Osteocyte (in vitro differentiated cells): ENCODE data around the gene SRRM4. TPM values are rescaled to one million over a fixed set of nuclear protein-coding genes. Genes with fewer than 3 reads are reported as not detected.

ENCODE experiments used
- DNase-seq: peaks from one replicate; pipeline ENCODE4 v3.0.0; 2021; ENCODE audit warnings: mixed read lengths; ENCODE audit not compliant: unreplicated experiment; ENCODE audit errors: extremely low spot score
- H3K27ac Mint-ChIP-seq: one replicate; pipeline ENCODE4 v1.8.0; 2021; ENCODE audit warnings: mild to moderate bottlenecking, mixed read lengths; ENCODE audit not compliant: unreplicated experiment
- H3K27me3 Mint-ChIP-seq: one replicate; pipeline ENCODE4 v1.8.0; 2021; ENCODE audit warnings: mixed read lengths; ENCODE audit not compliant: unreplicated experiment
- H3K36me3 Mint-ChIP-seq: one replicate; pipeline ENCODE4 v1.8.0; 2021; ENCODE audit warnings: mixed read lengths; ENCODE audit not compliant: unreplicated experiment
- H3K4me1 Mint-ChIP-seq: one replicate; pipeline ENCODE4 v1.8.0; 2021; ENCODE audit warnings: mixed read lengths; ENCODE audit not compliant: unreplicated experiment
- H3K4me3 Mint-ChIP-seq: one replicate; pipeline ENCODE4 v1.8.0; 2021; ENCODE audit warnings: mild to moderate bottlenecking, moderate library complexity, mixed read lengths; ENCODE audit not compliant: unreplicated experiment
- H3K9me3 Mint-ChIP-seq: one replicate; pipeline ENCODE4 v1.8.0; 2021; ENCODE audit warnings: mixed read lengths; ENCODE audit not compliant: unreplicated experiment
- total RNA-seq: library from RNA; stranded (reverse); gene quantifications from 2 replicates; pipeline ENCODE4 v1.2.1, GENCODE V29; 2021
- TF ChIP-seq, protein P1 (sequence below): fragments of 200-600 bp; sonication (generic); IDR thresholded peaks from 2 replicates; pipeline ENCODE4 v1.5.0; 2021; ENCODE audit warnings: antibody characterized with exemption, mild to moderate bottlenecking, moderate library complexity

The SRRM4 gene
- total RNA-seq, 1 donor from 2014 or later = not detected

DNA sequence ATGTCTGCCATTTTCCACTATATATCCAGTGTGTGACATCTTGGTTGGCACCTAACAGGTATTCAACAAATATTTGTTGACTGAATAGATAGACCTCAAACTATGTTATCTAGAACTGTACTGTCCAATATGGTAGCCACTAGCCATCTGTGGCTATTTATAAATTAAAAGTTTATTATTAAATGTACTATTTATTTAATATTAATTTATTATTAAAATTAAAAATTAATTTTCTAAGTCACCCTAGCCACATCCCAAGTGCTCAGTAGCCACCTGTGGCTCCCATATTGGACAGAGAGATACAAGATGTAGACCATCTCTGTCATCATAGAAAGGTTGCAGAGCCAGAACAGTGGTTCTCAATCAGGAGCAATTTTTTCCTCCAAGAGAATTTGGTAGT is 69.3 kb downstream of the SRRM4 start:
- Mint-ChIP-seq H3K4me3 (no peak overlapping the region), H3K36me3 (no peaks in the 10 kb centered on the region), H3K27ac (no peak overlapping the region), H3K27me3 (no peaks in the 10 kb centered on the region), H3K4me1 (no peaks in the 10 kb centered on the region), H3K9me3 (peaks cover 11% of the 10 kb centered on the region)
- DNase-seq = no peak
- TF ChIP-seq, protein P1, sequence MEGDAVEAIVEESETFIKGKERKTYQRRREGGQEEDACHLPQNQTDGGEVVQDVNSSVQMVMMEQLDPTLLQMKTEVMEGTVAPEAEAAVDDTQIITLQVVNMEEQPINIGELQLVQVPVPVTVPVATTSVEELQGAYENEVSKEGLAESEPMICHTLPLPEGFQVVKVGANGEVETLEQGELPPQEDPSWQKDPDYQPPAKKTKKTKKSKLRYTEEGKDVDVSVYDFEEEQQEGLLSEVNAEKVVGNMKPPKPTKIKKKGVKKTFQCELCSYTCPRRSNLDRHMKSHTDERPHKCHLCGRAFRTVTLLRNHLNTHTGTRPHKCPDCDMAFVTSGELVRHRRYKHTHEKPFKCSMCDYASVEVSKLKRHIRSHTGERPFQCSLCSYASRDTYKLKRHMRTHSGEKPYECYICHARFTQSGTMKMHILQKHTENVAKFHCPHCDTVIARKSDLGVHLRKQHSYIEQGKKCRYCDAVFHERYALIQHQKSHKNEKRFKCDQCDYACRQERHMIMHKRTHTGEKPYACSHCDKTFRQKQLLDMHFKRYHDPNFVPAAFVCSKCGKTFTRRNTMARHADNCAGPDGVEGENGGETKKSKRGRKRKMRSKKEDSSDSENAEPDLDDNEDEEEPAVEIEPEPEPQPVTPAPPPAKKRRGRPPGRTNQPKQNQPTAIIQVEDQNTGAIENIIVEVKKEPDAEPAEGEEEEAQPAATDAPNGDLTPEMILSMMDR = no peak

DNA sequence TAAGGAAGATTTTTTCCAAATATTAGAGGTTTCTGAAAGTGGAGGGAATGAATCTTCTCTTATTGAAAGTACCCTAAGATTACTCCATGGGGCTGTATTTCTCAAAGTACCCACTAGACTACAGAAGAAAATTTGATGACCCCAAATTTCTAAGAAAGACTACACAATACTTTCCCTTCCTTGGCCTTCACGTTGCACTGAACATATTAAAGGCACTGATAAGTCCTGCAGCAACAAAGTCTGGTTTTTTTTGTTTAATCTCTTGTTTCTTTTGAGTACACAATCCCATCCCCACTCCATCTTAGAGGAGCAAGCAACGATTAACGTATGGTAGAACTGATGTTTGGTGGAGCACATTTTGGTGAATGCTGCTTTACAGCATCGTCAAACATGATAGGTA is 70.1 kb downstream of the SRRM4 start:
- Mint-ChIP-seq H3K9me3 (peaks cover 12% of the 10 kb centered on the region), H3K36me3 (no peaks in the 10 kb centered on the region), H3K27ac (no peak overlapping the region), H3K4me3 (no peak overlapping the region), H3K27me3 (no peaks in the 10 kb centered on the region), H3K4me1 (no peaks in the 10 kb centered on the region)
- no peak for DNase-seq
- TF ChIP-seq, protein P1 = no peak

DNA sequence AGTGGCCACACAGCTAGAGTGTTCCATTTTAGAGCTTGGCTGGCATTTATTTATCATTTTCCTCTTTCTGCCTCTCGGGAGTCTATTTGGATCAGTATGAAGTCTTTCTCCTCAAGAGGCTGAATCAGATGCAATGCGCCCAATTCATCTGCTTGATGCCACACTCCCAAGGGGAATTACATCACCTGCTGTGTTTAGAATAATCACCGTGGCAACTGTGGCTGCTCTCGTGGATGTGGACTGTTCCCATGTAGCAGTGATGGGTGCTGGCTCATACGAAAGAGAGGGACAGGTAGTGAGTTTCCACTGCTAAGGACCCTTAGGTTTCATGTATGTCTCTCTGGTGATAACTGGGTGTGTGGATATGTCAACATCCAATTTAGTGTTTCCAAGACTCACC is 70.7 kb downstream of the SRRM4 start:
- no peak overlapping the region for H3K4me3 Mint-ChIP-seq
- no peak for DNase-seq
- H3K27ac Mint-ChIP-seq = no peak overlapping the region
- TF ChIP-seq, protein P1 = no peak
- H3K27me3 Mint-ChIP-seq = no peaks in the 10 kb centered on the region
- no peaks in the 10 kb centered on the region for H3K4me1 Mint-ChIP-seq
- no peaks in the 10 kb centered on the region for H3K36me3 Mint-ChIP-seq
- peaks cover 15% of the 10 kb centered on the region for H3K9me3 Mint-ChIP-seq

DNA sequence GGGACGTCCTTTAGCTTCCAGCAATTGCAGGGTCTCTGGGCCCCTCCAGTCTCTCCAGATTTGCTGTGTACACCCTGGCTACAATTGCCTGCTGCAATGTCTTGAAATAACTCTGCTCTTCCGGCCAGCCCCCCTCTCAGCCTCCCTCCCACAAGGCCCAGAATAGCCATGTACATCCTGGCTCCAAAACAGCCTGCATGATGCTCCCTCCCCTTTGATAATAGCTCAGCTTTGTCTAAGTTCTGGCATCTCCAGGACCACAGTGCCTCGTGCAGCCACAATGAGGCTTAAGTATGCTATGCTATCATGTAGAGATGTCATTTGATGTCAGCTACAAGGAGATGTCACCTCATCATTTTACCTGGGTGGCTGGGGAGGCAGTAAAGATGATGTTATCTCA is 74.6 kb downstream of the SRRM4 start:
- Mint-ChIP-seq H3K4me3 (no peak overlapping the region), H3K27ac (no peak overlapping the region), H3K36me3 (no peaks in the 10 kb centered on the region), H3K9me3 (peaks cover 18% of the 10 kb centered on the region), H3K4me1 (no peaks in the 10 kb centered on the region), H3K27me3 (no peaks in the 10 kb centered on the region)
- DNase-seq = no peak
- TF ChIP-seq, protein P1 = no peak

DNA sequence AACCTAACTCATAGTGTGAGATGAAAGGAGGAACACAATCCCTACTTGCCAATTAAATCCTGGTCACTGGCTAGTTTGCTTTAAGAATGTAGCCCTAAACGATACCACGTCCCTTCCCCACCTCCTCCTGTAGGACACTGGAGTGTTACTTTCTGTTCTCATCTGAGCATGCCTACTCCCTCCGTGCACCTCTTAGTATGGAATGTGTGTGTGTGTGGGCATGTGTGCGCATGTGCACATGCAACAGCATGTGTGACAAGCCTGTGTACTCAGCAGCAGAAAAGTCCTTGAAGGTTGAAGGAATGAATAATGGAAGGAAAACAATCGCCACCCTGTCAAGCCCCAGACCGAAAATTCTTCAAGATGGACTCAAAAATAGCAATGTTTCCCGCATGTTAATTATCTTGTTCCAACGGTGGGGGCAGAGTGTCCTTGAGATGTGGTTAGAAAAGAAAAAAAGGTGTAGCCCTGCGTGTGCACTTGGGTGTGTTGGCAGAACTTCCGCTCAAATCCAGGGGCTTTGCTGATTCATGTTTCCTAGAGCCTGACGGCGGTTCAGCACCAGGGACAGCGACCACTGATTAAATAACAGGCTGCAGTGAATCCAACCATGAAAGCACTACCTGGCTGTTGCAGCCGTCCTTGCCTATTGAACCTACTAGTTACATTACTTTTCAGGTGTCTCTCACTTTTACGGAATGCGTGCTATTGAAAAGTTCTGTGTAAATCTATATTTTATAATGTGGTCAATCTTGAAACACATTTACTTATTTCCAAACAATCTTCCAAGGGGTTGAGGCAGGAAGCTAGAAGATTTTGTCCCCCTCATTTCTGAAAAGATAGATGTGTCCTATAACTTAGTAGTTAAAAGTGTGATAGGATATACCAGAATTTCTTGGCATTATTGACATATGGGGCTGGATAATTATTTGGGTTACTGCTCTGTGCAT is 79.8 kb downstream of the SRRM4 start:
- Mint-ChIP-seq H3K27me3 (no peaks in the 10 kb centered on the region), H3K4me1 (no peaks in the 10 kb centered on the region), H3K9me3 (peaks cover 21% of the 10 kb centered on the region), H3K27ac (no peak overlapping the region), H3K4me3 (no peak overlapping the region), H3K36me3 (no peaks in the 10 kb centered on the region)
- TF ChIP-seq, protein P1 = no peak
- DNase-seq = no peak
